ENCODE results near the gene ABCC8. TPM values are rescaled to one million over a fixed set of nuclear protein-coding genes. Genes with fewer than 3 reads are reported as not detected.

Gene ABCC8
- total and polyA plus RNA-seq, 9 of the 15 experiments (the other 6 are each of a cell fraction or from before 2014, with no cell fraction given), result not detected

- no peak for ATAC-seq
- no peak overlapping the region for H3K4me2 ChIP-seq (ENCODE audit: insufficient read depth, low read length)
- no peak overlapping the region for H3K4me3 ChIP-seq
- WGBS (ENCODE audit: insufficient coverage, low coverage, missing lambda C conversion rate), result 1% methylated on average over 6 of the region's 6 CpGs
- TF ChIP-seq PHTF2 (CRISPR knock-in tag; IDR thresholded peaks at IDR 0.05) (no peak), SAFB (IDR thresholded peaks at IDR 0.05; ENCODE audit: borderline replicate concordance, low read depth, low read length) (no peak), TBP (optimal IDR thresholded peaks at IDR 0.05; ENCODE audit: low read depth, low read length) (no peak), ELF2 (CRISPR knock-in tag; IDR thresholded peaks at IDR 0.05) (no peak), ZNF780A (CRISPR knock-in tag; IDR thresholded peaks at IDR 0.05) (no peak), FOXJ2 (tag; IDR thresholded peaks at IDR 0.05) (no peak), NFE2 (IDR thresholded peaks at IDR 0.05; ENCODE audit: low read depth) (no peak), MXD1 (CRISPR knock-in tag; IDR thresholded peaks at IDR 0.05; ENCODE audit: borderline replicate concordance, poor library complexity, severe bottlenecking) (no peak), ZSCAN32 (CRISPR knock-in tag; IDR thresholded peaks at IDR 0.05) (no peak)
- H3K9me3 ChIP-seq (replicated peaks; ENCODE audit: control insufficient read depth, insufficient read depth, low read depth, low read length), result no peaks in the 10 kb centered on the region
- ChIA-PET CTCF (ENCODE audit: low intra/inter-chr PET ratio) (no interaction called here), POLR2A (no interaction called here)
- no peak overlapping the region for H2AFZ ChIP-seq (ENCODE audit: low read depth, low read length)
- H4K20me1 ChIP-seq (replicated peaks; ENCODE audit: control insufficient read depth, insufficient read depth, low read length), result no peaks in the 10 kb centered on the region; the same call in 1 of the 2 replicates
- in situ Hi-C loops (cut with MboI), result no loop called here
- H3K27me3 ChIP-seq (ENCODE audit: control insufficient read depth in 2 of 2, insufficient read depth in 2 of 2, low read length in 2 of 2), result peaks cover 2 to 54% of the 10 kb centered on the region in 2 experiments; a peak in 4 of 5 replicates
- H3K4me1 ChIP-seq (replicated peaks in 1 of 2; ENCODE audit: control insufficient read depth in 2 of 2, insufficient read depth in 2 of 2, low read length in 2 of 2), result no peaks in the 10 kb centered on the region
- no peak for FAIRE-seq
- H3K36me3 ChIP-seq (ENCODE audit: control insufficient read depth, insufficient read depth, low read length), result no peaks in the 10 kb centered on the region
- intact Hi-C loops (cut with micrococcal nuclease), result no loop called here
- H3K9me1 ChIP-seq (ENCODE audit: control insufficient read depth, insufficient read depth, low read length), result no peaks in the 10 kb centered on the region
- BruUV-seq (replicated peaks), result no TSS peak
- no peak overlapping the region for H3K9ac ChIP-seq (ENCODE audit: insufficient read depth in 1 of 2, low read depth in 2 of 2, low read length in 2 of 2)
- no peak overlapping the region for H3K27ac ChIP-seq (ENCODE audit: extremely low read depth, low read depth, low read length)
- no peaks in the 10 kb centered on the region for H3K79me2 ChIP-seq (ENCODE audit: control insufficient read depth, insufficient read depth, low read length)
- DNase-seq (ENCODE audit: extremely low read depth in 1 of 4, low spot score in 3 of 4), result no peak
Measured at GRCh38 chr11:17490232-17490631, 13.6 kb upstream of the ABCC8 start.
